OCI-LY7 (cell line): ENCODE data around the gene TIMP3. TPM values are rescaled to one million over a fixed set of nuclear protein-coding genes. Genes with fewer than 3 reads are reported as not detected.

Experiments used
- BruUV-seq: library from RNA; stranded (reverse); fragments of 400-500 nt; replicated peaks from 2 replicates; lab custom pipeline; 2021; lab: Mats Ljungman, UMichigan
- CTCF ChIA-PET: fragments of 300-600 bp; sonication (Branson Sonifier 250); formaldehyde crosslinking; loops from one replicate; lab custom pipeline; 2022; ENCODE audit warnings: antibody characterized with exemption; ENCODE audit not compliant: unreplicated experiment; lab: Charles Lee
- POLR2A ChIA-PET: fragments of 300-600 bp; sonication (Branson Sonifier 250); formaldehyde crosslinking; loops from one replicate; lab custom pipeline; 2022; ENCODE audit warnings: antibody characterized with exemption; lab: Charles Lee
- DNase-seq: peaks from one replicate; pipeline ENCODE4 v3.0.0-alpha.2; 2015; ENCODE audit warnings: low spot score
- H2AFZ ChIP-seq: fragments of 200-600 bp; sonication (generic), shearing (Covaris generic); 2 replicates; pipeline ENCODE4 v1.6.1; 2014; ENCODE audit warnings: mild to moderate bottlenecking, antibody characterized with exemption, low read length, moderate library complexity
- H3K27ac ChIP-seq: fragments of 200-600 bp; sonication (generic); 2 replicates; pipeline ENCODE4 v1.5.1; 2014; ENCODE audit warnings: mixed run types, low read depth, mild to moderate bottlenecking, moderate library complexity, low read length, inconsistent platforms; ENCODE audit not compliant: poor library complexity, severe bottlenecking
- H3K36me3 ChIP-seq: fragments of 200-600 bp; sonication (generic); 2 replicates; pipeline ENCODE4 v1.6.1; 2014; ENCODE audit warnings: mild to moderate bottlenecking, antibody characterized with exemption, low read length, moderate library complexity, mixed read lengths; ENCODE audit not compliant: insufficient read depth
- H3K4me1 ChIP-seq: fragments of 200-600 bp; sonication (generic); 2 replicates; pipeline ENCODE4 v1.5.1; 2014; ENCODE audit warnings: mild to moderate bottlenecking, low read length; ENCODE audit not compliant: insufficient read depth, poor library complexity, severe bottlenecking
- H3K4me2 ChIP-seq: fragments of 200-600 bp; sonication (generic); 2 replicates; pipeline ENCODE4 v1.6.1; 2014; ENCODE audit warnings: mild to moderate bottlenecking, low read length
- H3K4me3 ChIP-seq: fragments of 200-600 bp; sonication (generic); 2 replicates; pipeline ENCODE4 v1.5.1; 2014; ENCODE audit warnings: mild to moderate bottlenecking, low read depth, low read length; ENCODE audit not compliant: poor library complexity, severe bottlenecking
- H3K79me2 ChIP-seq: fragments of 200-600 bp; sonication (generic); 2 replicates; pipeline ENCODE4 v1.6.1; 2016; ENCODE audit warnings: low read depth, mild to moderate bottlenecking, low read length, moderate library complexity, mixed read lengths; ENCODE audit not compliant: insufficient read depth
- H3K9me2 ChIP-seq: fragments of 200-600 bp; sonication (generic); 2 replicates; pipeline ENCODE4 v1.6.1; 2016; ENCODE audit warnings: mild to moderate bottlenecking, low read length, mixed read lengths; ENCODE audit not compliant: insufficient read depth
- H3K9me3 ChIP-seq: fragments of 200-600 bp; sonication (generic); 2 replicates; pipeline ENCODE4 v1.6.1; 2014; ENCODE audit warnings: mild to moderate bottlenecking, mixed run types, low read length, mixed read lengths
- H4K20me1 ChIP-seq: fragments of 200-600 bp; sonication (generic); 2 replicates; pipeline ENCODE4 v1.6.1; 2014; ENCODE audit warnings: mild to moderate bottlenecking, antibody characterized with exemption, low read length, moderate library complexity, mixed read lengths; ENCODE audit not compliant: insufficient read depth
- EZH2phosphoT487 ChIP-seq: fragments of 200-600 bp; sonication (generic); IDR thresholded peaks from 2 replicates; pipeline ENCODE4 v1.6.1; 2018; ENCODE audit warnings: low read depth, borderline replicate concordance, mild to moderate bottlenecking, mixed run types, antibody characterized with exemption, low read length, moderate library complexity, mixed read lengths
- intact Hi-C: fragments of 100-400 bp; cut with micrococcal nuclease; formaldehyde crosslinking; loops from one replicate; pipeline ENCODE4 v1.10.0; 2022; ENCODE audit not compliant: unreplicated experiment
- total RNA-seq, 2 experiments: library from RNA; depleted of rRNA in 1 of 2; stranded (reverse); fragments of >200 nt in 1 of 2; shearing (Covaris generic) in 1 of 2; gene quantifications; 2 replicates each; pipeline ENCODE4 v1.2.3, GENCODE V29; 2014 to 2022
- TF ChIP-seq, protein P1 (sequence below): fragments of 200-600 bp; sonication (generic); conservative IDR thresholded peaks from 2 replicates; pipeline ENCODE4 v1.5.1; 2014; ENCODE audit warnings: mild to moderate bottlenecking, antibody characterized with exemption, low read length, moderate library complexity, mixed read lengths

Gene TIMP3
- total RNA-seq, 2 experiments from 2014 or later, result not detected

- Histone ChIP-seq H3K79me2 (no peaks in the 10 kb centered on the region), H4K20me1 (no peaks in the 10 kb centered on the region), H2AFZ (no peak overlapping the region), H3K4me3 (no peak overlapping the region), H3K36me3 (no peaks in the 10 kb centered on the region), H3K9me3 (no peaks in the 10 kb centered on the region), H3K9me2 (no peaks in the 10 kb centered on the region), H3K27ac (no peak overlapping the region), H3K4me2 (no peak overlapping the region), H3K4me1 (no peaks in the 10 kb centered on the region)
- ChIA-PET CTCF (no interaction called here), POLR2A (no interaction called here)
- no peak for DNase-seq
- BruUV-seq, result no TSS peak
- TF ChIP-seq EZH2phosphoT487, result no peak
- TF ChIP-seq, protein P1, sequence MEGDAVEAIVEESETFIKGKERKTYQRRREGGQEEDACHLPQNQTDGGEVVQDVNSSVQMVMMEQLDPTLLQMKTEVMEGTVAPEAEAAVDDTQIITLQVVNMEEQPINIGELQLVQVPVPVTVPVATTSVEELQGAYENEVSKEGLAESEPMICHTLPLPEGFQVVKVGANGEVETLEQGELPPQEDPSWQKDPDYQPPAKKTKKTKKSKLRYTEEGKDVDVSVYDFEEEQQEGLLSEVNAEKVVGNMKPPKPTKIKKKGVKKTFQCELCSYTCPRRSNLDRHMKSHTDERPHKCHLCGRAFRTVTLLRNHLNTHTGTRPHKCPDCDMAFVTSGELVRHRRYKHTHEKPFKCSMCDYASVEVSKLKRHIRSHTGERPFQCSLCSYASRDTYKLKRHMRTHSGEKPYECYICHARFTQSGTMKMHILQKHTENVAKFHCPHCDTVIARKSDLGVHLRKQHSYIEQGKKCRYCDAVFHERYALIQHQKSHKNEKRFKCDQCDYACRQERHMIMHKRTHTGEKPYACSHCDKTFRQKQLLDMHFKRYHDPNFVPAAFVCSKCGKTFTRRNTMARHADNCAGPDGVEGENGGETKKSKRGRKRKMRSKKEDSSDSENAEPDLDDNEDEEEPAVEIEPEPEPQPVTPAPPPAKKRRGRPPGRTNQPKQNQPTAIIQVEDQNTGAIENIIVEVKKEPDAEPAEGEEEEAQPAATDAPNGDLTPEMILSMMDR, result no peak
- intact Hi-C loops, result no loop called here
Measured at GRCh38 chr22:32788904-32789624, 12.4 kb upstream of the TIMP3 start.

- TF ChIP-seq, protein P1, result no peak
- no peak for TF ChIP-seq EZH2phosphoT487
- no peaks in the 10 kb centered on the region for H3K79me2 ChIP-seq
- H3K4me2 ChIP-seq, result no peak overlapping the region
- H3K9me3 ChIP-seq, result no peaks in the 10 kb centered on the region
- H3K27ac ChIP-seq, result no peak overlapping the region
- no TSS peak for BruUV-seq
- H4K20me1 ChIP-seq, result no peaks in the 10 kb centered on the region
- ChIA-PET POLR2A (interaction anchor here (0.6 kb wide), 1 partner anchor 53 kb away, joined by 3 read pairs; no protein-coding TSS in a partner anchor), CTCF (no interaction called here)
- H3K4me1 ChIP-seq, result no peaks in the 10 kb centered on the region
- H3K4me3 ChIP-seq, result no peak overlapping the region
- no peaks in the 10 kb centered on the region for H3K9me2 ChIP-seq
- intact Hi-C loops, result no loop called here
- no peak overlapping the region for H2AFZ ChIP-seq
- DNase-seq, result no peak
- no peaks in the 10 kb centered on the region for H3K36me3 ChIP-seq
Measured at GRCh38 chr22:32789797-32790620, 11.5 kb upstream of the TIMP3 start.
